ENCODE measurements around the gene TGFB2.

The TGFB2 gene

DNA sequence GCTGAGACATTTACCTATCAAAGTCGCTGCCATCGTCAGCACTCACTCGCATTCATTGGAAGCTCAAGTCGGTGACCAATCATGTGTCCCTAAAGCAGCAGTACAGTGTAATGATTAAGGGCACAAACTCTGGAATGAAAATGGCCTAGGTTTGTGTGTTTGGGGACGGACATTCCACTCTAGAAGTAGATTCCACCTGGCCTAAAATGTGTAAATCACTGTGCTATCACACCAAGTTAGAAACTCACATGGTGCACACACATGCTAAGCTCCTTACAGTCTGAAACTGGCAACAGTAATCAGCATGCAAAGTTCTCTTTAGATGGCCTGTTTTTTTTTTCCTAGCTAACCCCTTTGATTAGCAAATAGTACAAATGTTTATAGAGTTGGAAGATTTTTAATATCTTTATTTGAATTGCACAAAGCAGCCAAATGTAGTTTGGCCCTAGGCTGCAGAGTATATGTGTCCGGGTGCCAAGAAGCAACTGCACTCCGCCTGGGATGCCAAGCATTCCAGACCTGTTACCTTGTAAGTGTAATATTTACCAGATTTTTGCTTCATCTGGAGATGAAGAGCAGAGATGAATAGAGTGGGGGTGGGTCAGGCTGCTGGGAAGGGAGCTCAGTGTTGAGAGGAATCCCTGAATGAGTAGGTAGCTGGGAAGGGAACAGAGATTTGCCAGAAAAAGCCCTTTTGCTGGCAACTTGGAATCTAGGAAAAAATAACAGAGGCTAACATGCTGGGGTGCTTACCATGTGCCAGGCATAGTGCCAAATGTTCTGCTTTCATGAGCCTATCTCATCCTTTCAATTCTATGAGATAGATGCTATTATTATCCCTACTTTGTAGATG, 35.2 kb downstream of the TGFB2 start:
- peak; percentile 56 for DNase-seq (ENCODE audit: low read depth, low spot score)
- H3K27ac ChIP-seq, result peak overlapping the region; percentile 47

DNA sequence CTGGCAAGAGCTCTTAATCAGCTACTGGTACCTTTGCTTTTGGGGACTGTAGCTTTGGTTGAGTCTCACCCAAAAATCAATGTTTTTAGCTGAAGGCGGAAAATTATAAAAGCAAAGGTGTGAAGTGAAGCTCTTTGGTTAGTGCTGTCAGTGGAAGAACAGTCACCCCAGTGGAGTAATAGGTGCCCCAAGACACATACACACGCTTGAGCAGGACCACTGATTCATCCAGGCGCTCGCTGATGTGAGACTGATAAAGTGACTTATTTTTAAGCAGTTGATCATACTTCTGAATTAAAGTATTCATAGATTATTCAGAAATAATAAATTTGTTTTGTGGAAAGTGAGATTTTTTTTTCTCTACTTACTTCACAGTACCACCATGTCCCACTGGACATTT, 37.1 kb downstream of the TGFB2 start:
- no peak for DNase-seq (ENCODE audit: low read depth, low spot score)
- no peak overlapping the region for H3K27ac ChIP-seq

DNA sequence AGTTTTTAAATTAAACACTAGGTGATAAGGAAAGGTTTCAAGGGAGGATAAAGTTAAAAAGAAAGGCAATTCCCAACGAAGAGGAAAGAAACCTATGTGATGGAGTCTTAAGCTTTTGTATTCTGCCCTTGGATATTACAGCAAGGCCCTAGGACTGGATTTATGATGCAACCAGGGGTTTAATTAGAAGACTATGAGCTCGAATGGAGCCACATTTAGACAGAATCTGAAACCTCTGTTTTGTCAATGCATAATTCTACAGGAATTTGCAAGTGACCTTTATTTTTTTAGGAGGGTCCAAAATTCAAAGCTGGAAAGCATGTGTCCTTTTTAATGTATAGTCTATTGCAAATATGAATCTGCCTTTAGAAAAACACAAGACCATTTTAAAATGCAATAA, 37.9 kb downstream of the TGFB2 start:
- no peak for DNase-seq (ENCODE audit: low read depth, low spot score)
- peak overlapping the region; percentile 58 for H3K27ac ChIP-seq

DNA sequence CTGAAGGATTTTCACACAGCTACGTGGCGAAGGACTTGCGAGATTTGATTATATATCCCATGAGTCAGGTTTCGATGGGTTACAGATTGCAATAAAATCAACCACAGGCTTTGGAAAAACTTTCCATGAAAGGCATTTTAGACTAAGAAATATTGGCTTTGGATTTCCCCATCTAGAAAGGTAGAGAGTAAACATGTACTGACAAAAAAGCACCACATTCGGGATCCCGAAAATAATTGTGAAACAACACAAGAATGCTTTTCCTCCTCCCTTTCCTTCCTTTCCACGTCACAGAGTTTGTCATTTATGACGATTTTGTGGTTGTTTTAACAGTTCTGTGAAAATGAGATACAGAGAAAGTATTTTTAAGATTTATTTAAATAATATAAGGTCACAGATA, 38.5 kb downstream of the TGFB2 start:
- DNase-seq (ENCODE audit: low read depth, low spot score), result peak; percentile 72
- H3K27ac ChIP-seq, result peak overlapping the region; percentile 58

DNA sequence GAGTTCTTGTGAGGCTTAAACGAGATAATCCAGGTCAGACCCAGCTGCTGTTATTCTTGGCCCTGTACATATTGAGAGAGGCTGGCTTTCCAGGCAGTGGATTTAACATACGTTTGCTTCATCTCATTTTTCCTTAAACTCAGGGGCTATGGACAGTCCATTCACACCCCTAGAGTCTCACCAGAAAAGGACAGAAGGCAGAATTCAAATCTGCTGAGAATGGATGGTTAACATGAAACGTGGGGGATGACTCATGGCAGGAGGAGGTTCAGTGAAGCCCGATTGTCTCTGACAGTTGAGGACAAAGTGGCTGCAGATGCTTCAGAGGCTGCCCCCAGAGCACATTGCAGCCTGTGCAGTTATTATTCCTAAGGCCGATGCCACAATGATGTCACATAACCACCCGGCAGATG, 39.5 kb downstream of the TGFB2 start:
- DNase-seq (ENCODE audit: low read depth, low spot score), result no peak
- H3K27ac ChIP-seq, result no peak overlapping the region

DNA sequence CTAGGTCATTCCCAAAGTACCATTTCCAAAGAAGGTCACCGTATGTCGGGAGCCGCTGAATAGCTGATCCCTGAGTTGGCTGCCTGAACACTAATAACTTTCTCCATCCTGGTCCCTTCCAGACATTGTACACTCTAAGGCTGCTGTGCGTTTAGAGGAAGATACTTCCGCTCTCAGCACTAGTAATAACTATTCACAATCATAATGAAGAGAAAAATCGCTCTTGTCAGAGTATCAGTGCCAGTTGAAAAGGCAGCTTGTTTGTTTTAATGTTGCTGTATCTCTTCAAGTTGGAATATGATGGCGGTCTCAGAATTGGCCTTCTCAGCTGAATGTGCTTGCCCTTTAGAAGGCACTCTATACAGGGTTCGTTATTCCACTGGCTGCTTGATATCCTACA, 43.5 kb downstream of the TGFB2 start:
- DNase-seq (ENCODE audit: low read depth, low spot score), result no peak
- no peak overlapping the region for H3K27ac ChIP-seq

DNA sequence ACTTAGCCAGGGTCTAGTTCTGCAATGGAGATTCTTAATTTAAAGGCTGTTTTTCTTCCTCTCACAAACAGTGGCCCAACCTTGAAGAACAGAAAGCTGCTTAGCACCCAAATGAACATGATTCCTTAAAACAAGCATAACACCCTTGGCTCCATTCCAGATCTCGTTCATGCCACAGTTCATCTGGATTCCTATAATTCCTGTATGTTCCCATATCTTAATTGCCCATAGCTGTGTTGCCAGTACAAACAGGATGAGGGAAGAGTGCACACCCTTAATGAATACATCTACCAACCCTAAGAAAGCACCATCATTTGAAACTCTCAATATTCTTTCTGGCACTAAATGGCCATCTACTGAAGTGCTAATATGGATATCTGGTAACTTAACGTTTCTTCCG, 45.5 kb downstream of the TGFB2 start:
- no peak overlapping the region for H3K27ac ChIP-seq
- no peak for DNase-seq (ENCODE audit: low read depth, low spot score)

DNA sequence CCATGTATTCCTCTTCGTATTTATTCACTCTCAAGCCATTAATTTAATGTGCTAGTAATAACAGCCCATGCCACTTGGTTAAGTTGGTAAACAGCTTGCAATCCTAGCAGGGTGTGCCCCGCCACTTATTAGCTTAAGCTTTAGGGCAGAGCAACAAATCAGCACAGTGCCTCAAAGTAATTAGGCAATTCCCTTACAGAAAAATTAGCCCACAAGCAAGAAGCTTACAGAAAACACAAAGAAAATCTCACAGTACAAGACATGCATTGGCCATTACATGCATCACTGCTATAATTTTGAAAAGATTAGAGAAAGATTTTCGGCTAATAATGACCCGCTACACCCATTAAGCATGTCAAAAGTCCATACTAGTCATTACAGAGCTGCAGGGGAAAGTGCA, 47.6 kb downstream of the TGFB2 start:
- DNase-seq (ENCODE audit: low read depth, low spot score), result no peak
- H3K27ac ChIP-seq, result no peak overlapping the region

DNA sequence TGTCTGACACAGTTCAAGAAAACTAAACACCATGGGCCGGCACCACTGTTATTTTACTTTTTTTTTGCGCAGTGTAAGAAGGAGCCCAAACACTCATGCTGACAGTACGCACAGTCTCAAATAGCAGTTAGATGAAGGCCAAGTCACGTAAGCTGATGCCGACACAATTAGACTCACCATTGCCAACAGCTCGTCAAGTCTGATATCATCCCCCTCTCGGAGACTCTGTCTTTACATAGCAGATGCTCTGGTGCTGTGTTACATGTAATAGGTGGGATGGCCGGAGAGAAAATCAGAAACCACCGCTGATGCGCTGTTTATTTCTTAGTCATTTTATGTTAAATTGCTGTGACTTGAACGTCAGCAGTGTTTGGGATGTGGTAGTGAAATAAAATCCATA, 49.3 kb downstream of the TGFB2 start:
- H3K27ac ChIP-seq, result no peak overlapping the region
- no peak for DNase-seq (ENCODE audit: low read depth, low spot score)

DNA sequence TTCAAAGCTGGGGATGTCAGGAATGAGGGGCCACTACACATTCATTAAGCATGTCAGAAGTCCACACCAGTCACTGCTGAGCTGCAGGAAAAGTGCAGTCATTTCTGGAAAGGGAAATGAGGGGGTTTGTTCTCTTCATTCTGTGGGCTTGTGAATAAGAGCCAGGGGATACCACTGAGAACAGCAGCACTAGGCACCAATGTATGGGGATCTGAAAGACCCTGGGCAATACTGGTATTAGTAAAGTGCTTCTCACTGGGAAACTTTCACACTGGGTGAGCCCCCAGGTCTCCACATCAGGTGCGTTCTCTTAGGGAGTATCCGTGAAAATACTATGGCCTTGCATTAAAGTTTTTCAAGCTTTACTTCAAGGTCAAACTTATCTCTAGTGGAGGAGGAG, 49.9 kb downstream of the TGFB2 start:
- no peak for DNase-seq (ENCODE audit: low read depth, low spot score)

DNA sequence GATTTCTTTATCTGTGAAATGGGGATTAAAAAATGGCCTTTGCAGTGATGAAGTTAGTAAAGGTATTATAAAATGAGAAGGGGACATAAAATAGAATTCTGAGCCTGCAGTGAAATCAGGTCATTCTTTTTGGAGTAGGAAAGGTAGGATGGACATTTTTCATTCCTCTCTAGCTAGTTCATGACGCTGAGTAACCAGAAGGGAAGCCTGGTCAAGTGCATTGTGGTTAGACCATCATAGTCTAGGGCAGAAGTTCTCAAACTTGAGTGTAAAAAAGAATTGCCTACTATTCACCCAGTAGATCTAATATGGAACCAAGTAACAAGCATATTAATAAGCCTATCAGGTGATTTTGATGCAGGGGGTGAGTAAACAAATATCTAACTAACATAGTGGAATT, 50.8 kb downstream of the TGFB2 start:
- no peak overlapping the region for H3K27ac ChIP-seq
- DNase-seq (ENCODE audit: low read depth, low spot score), result no peak

More for the DNA sequence above, 49.9 kb downstream of the TGFB2 start:
- no peak overlapping the region for H3K27ac ChIP-seq

DNA sequence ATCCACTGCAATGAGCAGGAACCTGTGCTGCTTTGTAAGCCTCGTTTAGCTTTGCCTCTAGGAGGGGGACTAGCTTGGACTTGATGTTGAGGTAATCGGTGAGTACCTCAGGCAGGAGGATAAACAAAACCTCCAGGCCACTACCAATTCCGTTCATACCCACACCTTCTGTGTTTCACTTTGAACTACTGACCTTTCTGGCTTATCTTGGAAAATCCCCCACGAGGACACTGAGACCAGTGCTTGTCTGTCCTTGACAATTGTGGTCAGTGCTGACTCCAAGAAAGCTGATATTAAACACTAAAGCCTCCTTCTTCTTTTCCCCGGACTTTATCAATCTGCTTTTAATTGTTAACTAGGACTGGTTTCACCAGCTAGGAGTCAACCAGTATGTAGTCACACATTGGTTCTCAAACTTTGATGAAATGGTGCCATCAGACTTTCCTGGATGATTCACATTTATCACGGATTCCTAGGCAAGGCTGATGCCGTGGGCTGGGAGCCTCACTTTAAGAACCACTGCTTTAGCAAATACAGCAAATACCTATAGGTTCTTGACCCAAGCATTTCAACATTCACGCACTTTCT, 52.7 kb downstream of the TGFB2 start:
- peak overlapping the region; percentile 79 for H3K27ac ChIP-seq
- DNase-seq (ENCODE audit: low read depth, low spot score), result peak; percentile 66

DNA sequence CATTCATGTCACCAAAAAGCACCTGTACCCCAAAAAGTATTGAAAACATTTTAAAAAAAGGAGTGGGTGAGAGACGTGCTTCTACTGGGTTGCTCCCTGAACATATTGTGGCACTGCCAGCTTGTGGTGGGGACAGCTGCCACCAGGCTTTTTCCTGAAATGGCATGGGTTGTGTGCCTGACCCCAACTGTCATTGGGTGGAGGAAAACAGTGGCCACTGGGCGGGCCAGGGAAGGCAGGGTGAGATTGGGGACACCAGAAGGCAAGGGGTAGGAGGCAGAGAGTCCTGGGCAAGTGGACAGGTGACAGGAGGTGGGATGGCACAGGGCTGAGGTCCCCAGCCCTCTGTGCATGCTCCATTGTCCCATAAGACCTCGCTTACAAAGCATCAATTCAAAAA, 55.5 kb downstream of the TGFB2 start:
- H3K27ac ChIP-seq, result no peak overlapping the region
- no peak for DNase-seq (ENCODE audit: low read depth, low spot score)

DNA sequence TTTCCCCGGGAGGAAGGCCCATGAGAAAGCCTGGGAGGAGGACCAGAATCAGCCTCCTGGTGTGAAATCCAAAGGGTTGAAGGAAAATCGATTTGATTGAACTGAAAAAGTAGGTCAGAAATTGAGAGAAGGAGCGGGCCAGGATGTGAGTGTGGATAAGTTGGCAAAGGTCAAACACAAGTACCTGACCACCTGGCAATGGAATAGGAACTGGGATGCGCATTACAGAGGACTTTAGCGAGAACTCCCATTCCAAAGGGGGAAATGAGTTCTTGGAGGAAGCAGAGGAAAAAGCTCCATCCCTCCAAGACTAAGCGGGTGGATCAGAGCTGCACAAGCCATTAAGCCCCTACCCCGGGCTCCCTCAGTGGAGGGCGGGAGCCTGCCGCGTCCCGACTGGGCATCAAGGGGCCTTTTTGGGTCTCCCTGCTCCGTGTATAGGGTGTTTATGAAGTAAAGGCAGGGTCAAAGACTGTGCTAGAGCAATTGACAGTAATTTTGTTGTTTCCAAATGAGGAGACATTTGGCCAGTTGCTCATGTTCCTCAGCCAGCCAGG, 56.4 kb downstream of the TGFB2 start:
- DNase-seq (ENCODE audit: low read depth, low spot score), result no peak
- H3K27ac ChIP-seq, result no peak overlapping the region

DNA sequence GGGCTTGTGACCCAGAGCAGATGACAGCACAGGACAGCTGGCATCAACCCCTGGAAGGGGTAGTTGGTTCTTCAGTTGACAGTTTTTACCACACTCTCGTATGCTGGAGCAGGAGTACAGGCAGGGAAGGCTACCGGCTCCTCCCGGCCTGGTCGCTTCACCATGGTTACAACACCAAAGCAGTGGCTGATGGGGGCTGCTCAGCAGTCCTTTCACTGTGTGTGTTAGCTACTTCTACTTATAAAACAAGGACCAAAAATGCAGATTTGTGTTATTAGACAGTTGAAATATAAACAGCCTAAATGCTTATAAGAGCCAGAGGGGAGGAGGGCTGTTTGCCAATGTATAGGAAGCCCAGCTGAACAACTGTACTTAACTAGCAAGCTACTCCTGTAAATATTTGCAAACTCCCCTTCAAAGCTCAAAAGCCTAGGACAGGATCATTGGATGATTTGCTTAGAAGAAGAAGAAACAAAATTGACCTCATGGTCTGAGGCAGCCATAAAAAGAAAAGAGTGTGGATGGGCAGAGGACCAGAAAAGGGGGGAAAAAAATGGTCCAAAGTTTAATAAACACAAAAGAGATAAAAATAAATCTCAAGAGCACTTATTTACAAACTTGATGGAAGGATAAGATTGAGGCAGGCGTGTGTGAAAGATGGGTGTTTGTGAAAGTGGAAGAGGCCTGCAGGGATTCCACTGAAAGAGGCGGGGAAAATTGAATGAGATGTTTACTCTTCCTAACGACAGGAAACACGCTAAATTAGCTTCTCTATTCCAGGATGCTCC, 57.1 kb downstream of the TGFB2 start:
- DNase-seq (ENCODE audit: low read depth, low spot score), result no peak
- H3K27ac ChIP-seq, result no peak overlapping the region

DNA sequence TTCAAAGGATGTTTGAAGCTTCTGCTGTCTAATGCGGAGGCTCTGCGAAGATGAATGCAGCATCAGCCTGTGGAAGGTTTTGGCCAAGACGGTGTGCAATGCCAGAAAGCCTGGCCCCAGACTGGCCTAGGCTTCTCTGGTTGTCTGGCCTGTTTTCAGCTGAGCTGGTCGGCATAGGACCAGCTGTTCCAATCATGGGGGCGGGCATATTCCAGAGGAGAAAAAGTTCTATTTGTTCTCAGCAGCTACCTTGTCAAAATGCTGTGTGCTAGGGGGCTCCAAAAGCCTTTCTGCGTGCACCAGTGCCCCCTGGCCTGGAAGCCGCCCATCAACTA, 57.6 kb downstream of the TGFB2 start:
- DNase-seq (ENCODE audit: low read depth, low spot score), result no peak
- no peak overlapping the region for H3K27ac ChIP-seq

DNA sequence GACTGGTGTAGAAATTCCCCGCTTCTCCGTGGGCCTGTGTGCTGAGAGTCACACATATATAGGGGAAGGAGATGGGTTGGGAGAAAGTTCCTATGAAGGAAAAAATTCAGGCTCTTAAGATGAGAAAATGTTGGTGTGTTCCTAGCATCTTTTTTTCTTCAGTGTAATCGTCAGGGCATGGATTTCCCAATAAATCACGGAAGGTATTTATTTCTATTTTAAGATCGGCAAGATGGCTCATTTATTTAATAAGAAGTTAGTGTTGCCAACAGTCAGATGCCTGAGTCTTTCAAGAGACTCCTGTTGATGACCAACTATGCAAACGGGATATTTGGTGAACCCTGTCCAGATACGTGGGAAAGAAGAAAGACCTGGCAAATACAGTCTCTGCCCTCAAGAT, 58.2 kb downstream of the TGFB2 start:
- DNase-seq (ENCODE audit: low read depth, low spot score), result no peak
- H3K27ac ChIP-seq, result no peak overlapping the region

DNA sequence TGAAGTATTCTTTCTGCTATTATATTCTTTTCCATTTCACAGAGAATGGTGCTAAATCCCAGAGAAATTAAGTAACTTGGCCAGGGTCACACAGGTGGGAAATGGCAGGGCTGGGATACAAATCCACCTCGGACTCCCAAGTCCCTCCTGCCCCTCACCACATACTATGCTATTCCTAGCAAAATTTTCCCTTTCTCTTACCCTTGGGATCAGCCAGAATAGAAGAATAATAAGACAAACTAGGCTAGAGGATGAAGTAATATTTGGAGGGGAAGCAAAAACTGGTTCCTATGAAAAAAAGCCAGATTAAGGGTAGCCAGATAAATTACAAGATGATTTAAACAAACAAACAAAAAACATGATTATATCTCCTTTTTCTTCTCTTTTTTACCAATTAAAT, 62.5 kb downstream of the TGFB2 start:
- no peak for DNase-seq (ENCODE audit: low read depth, low spot score)
- no peak overlapping the region for H3K27ac ChIP-seq

DNA sequence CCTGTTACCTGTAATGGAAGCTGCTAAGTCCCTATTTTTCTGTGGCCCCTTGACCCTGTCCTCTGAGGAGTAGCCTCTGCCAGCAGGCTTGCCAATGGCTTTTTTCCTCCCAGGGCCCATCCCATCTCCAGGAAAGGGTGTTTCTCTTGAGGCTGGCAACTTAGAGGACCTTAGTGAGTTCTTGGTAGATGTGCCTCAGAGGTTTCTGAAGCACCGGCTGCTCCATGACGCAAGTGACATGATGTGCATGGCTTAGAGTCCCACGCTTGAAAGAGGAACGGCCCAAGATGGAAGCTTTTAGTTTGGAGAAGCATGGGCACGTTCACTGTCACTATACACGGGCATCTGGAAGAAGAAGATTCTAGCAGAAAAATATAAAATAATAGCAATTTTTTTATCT, 63.0 kb downstream of the TGFB2 start:
- DNase-seq (ENCODE audit: low read depth, low spot score), result no peak
- no peak overlapping the region for H3K27ac ChIP-seq

DNA sequence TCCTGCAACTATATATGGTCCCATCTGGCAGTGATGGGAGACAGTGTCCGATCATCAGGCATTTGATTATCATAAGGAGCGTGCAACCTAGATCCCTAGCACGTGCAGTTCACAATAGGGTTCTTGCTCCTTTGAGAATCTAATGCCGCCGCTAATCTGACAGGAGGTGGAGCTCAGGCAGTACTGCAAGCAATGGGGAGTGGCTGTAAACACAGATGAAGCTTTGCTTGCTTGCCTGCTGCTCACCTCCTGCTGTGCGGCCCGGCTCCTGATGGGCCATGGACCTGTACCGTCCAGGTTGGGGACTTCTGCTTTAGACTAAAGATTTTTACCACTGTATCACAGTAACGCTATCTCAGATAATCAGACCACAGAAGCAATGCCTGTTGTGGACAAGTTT, 63.8 kb downstream of the TGFB2 start:
- H3K27ac ChIP-seq, result no peak overlapping the region
- no peak for DNase-seq (ENCODE audit: low read depth, low spot score)

DNA sequence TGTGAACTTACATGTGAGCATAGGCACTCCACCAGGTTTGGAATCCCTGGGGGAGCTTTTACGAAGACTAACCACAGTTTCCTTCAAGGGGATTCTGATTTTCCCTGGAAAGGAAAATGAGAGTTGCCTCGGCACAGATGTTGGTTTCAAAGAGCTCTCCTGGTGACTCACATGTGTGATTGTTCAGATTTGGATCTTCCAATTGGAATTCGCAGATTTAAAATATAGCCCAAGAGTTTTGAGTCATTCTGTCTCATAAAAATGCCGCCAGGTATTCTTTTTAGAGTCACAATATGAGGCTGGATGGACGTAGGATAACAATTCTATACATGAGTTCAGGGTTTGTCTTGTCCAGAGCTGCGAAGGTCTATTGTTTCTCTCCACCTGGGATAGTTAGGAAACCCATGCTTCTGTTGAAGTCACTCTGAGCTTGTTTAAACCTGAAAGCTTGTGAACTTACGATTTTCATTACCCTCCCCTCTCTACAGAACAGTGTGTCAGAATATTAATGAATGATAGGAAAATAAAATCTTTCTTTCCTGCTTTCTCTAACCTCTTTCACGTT, 64.9 kb downstream of the TGFB2 start:
- DNase-seq (ENCODE audit: low read depth, low spot score), result no peak
- H3K27ac ChIP-seq, result peak overlapping the region; percentile 23

Measured in epithelial cell of prostate (primary cell).